T follicular helper cell (primary cell): ENCODE results near the gene CATSPERD.
"Not testable (repeated sequence)": the region's sequence is repeated elsewhere in the genome, so short reads cannot be mapped to it uniquely, and the experiment has no call there.

Source experiments
- DNase-seq: peaks from one replicate; pipeline ENCODE4 v3.0.0-alpha.2; 2020; ENCODE audit warnings: low read depth

Gene CATSPERD

GRCh38 chr19:5727453-5728050, 7.1 kb downstream of the CATSPERD start:
- no peak for DNase-seq

GRCh38 chr19:5733172-5733571, 12.7 kb downstream of the CATSPERD start:
- not testable (repeated sequence) for DNase-seq

GRCh38 chr19:5738423-5738822, 18.0 kb downstream of the CATSPERD start:
- no peak for DNase-seq

- DNase-seq = no peak
Observed at GRCh38 chr19:5742051-5742450, 21.6 kb downstream of the CATSPERD start.

- no peak for DNase-seq
Observed at GRCh38 chr19:5743630-5744029, 23.2 kb downstream of the CATSPERD start.

DNA sequence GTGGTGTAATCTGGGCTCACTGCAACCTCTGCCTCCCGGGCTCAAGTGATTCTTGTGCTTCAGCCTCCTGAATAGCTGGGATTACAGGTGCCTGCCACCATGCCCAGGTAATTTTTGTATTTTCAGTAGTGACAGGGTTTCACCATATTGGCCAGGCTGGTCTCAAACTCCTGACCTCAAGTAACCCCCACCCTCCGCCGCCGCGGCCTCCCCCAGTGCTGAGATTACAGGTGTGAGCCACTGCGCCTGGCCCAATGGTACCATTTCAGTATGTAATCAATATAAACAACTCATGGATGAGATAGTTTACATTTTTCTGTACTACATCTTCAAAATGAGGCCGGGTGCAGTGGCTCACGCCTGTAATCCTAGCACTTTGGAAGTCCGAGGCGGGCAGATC, 24.6 kb downstream of the CATSPERD start:
- DNase-seq = not testable (repeated sequence)

DNA sequence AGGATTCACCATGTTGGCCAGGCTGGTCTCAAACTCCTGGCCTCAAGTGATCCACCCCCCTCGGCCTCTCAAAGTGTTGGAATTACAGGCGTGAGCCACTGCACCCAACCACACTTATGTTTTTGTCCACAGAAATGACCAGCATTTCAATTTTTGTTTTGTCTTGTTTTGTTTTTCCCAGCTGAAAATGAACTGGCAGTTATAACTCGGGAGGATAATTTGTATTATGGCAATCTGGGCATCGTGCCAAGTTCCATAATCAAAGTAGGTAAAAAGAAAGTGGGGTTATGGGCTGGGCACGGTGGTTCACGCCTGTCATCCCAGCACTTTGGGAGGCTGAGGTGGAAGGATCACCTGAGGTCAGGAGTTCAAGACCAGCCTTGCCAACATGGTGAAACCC, 28.5 kb downstream of the CATSPERD start:
- not testable (repeated sequence) for DNase-seq

GRCh38 chr19:5749505-5749904, 29.1 kb downstream of the CATSPERD start:
- DNase-seq = no peak

GRCh38 chr19:5751709-5752108, 31.3 kb downstream of the CATSPERD start:
- DNase-seq = no peak

DNA sequence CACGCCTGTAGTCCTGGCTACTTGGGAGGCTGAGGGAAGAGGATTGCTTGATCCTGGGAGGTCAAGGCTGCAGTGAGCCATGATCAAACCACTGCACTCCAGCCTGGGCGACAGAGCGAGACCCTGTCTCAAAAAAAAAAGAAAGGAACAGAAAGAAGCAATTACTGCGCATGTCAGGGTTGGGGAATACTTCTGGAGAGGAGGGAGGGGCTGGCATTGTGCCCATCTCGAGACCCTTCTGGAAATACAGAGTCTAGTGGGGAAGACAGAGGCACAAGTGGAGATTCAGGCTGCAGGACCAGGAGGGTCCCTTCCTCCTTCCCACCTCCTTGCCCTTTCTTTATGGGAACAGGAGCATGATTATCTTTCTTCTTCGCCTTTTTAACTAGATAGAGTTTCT, 33.3 kb downstream of the CATSPERD start:
- DNase-seq = no peak

DNA sequence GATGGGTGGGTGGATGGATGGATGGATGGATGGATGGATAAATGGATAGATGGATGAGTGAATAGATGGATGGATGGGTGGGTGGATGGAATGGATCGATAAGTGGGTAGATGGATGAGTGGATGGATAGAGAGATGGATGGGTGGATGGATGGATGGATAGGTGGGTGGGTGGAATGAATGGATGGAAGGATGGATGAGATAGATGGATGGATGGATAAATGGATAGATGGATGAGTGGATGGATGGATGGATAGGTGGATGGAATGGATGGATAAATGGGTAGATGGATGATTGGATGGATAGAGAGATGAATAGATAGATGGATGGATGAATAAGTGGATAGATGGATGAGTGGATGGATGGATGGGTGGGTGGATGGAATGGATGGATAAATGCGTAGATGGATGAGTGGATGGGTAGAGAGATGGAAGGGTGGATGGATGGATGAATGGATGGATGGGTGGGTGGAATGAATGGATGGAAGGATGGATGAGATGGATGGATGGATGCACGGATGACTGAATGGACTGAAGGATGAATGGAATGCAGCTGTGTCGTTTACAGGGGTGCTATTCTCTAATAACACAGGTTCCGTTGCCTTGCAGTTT, 42.3 kb downstream of the CATSPERD start:
- no peak for DNase-seq

DNA sequence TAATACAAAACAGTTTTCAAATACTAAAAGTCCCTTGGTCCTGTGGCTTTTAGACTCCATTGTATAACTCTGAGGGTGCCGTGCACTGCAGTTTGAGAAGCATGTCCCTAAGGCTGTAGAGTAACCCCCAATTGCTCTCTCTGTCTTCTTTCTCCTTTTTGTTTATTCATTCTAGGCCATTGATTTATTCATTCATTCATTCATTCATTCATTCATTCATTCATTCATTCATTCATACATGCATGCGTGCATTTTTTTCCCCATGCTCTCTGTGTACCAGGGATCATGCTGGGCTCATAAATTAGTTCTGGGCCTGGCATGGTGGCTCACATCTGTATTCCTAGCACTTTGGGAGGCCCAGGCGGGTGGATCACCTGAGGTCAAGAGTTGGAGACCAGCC, 44.8 kb downstream of the CATSPERD start:
- no peak for DNase-seq

- DNase-seq = no peak
Observed at GRCh38 chr19:5767949-5768348, 47.5 kb downstream of the CATSPERD start.

GRCh38 chr19:5772416-5772815, 52.0 kb downstream of the CATSPERD start:
- no peak for DNase-seq

- no peak for DNase-seq
Observed at GRCh38 chr19:5773276-5773675, 52.8 kb downstream of the CATSPERD start.

- DNase-seq = no peak
Observed at GRCh38 chr19:5774921-5775320, 54.5 kb downstream of the CATSPERD start.

DNA sequence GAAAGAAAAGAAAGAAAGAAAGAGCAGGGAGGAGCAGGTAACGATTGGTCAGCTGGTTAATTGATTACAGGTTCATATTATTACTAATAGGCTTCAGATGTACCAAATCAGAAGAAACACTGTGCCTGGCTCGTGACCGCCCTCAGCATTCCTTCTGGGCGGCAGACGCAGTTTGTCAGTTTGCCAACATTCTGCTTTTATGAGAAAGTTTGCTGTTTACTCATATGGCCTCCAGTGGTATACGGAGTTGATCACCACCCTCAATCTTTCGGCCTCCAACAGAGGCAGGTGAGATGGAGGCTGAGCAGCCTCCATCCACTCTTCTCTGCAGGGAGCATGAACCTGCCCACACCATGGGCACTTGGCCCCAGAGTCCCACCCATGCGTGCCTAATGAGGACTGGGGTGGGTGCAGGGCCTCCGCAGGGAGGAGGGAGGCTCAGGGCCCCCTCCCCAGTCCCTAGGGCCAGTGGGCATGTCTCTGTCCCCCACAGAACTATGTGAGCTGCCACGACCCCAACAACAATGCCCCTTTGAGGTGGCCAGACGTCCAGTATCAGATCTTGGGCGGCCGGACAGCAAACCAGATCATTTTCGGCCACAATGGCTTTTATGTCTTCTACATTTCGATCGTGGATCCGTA, 55.4 kb downstream of the CATSPERD start:
- no peak for DNase-seq

- no peak for DNase-seq
Observed at GRCh38 chr19:5778402-5778801, 58.0 kb downstream of the CATSPERD start.

DNA sequence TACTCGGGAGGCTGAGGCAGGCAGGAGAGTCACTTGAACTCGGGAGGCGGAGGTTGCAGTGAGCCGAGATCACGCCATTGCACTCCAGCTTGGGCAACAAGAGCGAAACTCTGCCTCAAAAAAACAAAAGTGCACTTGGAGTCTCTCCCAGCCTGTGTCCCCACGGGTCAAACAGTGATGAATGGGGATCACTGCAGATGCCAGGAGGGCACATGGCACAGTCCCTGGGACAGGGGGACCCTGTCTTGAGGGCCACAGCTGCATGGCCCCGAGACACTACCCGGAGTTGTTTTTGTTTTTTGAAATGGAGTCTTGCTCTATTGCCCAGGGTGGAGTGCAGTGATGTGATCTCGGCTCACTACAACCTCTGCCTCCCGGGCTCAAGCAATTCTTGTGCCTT, 60.5 kb downstream of the CATSPERD start:
- not testable (repeated sequence) for DNase-seq

GRCh38 chr19:5782322-5782721, 61.9 kb downstream of the CATSPERD start:
- DNase-seq = no peak

DNA sequence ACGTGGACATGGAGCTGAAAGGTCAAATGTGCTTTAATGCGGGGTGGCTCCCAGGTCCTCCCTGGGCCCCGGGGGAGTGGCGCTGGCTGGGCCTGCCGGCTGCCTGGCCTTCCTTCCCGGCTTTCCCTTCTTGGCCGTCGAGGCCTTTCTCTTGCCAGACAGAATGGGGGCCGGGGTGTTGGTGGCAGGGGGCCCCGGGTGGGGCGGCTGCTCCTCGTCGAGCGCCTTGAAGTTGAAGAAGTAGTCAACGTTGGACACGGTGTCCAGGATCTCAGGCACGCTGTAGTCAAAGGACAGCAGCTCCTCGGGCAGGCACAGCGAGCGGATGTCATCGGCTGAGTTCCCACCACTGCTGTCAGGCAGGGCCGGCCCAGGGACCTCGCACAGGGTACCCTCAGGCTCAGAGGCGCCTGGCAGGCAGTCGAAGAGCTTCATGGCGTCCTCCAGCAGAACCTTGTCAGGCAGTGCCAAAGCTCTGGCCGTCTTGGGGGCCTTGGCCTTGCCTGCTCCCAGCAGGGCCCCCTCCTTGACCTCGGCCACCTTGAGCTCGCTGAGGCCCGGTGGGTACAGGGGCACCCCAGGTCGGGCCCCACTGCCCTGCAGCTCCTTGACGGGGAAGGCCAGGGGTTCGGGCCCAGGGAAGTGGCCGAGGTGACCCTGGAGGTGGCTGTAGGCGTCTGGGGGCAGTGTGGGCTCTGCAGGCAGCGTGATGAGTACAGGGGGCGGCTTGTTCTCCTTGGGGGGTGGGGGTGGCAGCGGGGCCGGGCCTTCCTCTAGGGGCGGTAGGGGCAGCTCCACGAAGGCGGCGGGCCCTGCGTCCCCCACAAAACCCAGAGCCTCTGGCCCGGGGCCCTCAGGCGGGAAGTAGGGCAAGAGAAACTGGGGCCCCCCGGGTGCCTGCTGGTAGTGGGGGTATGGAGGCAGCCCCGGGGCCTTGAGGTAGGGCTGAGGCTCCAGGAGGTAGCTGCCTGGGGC, 62.8 kb downstream of the CATSPERD start:
- DNase-seq = no peak

GRCh38 chr19:5784581-5785147, 64.2 kb downstream of the CATSPERD start, which contains the start of gene PRR22:
PRR22 (minus strand) TSS chr19:5784746; CDS start chr19:5784660, 86 bp downstream.
- no peak for DNase-seq
